B cell (primary cell): ENCODE measurements around the gene ART5. TPM values are rescaled to one million over a fixed set of nuclear protein-coding genes. Genes with fewer than 3 reads are reported as not detected.

Experiments
- ATAC-seq: fragments of 200-7000 bp; cut with Tn5 transposase; one replicate; pipeline ENCODE4 v1.10.0; 2021; ENCODE audit warnings: low read depth, mild to moderate bottlenecking, moderate number of reproducible peaks, moderate library complexity
- CTCF ChIA-PET: fragments of 350-600 bp; sonication (Branson Sonifier 250); formaldehyde crosslinking; loops from one replicate; lab custom pipeline; 2021; ENCODE audit warnings: antibody characterized with exemption, inconsistent platforms; lab: Charles Lee
- POLR2A ChIA-PET: fragments of 350-600 bp; sonication (Branson Sonifier 250); formaldehyde crosslinking; loops from one replicate; lab custom pipeline; 2021; ENCODE audit warnings: antibody characterized with exemption; lab: Charles Lee
- DNase-seq: peaks from one replicate; pipeline ENCODE4 v3.0.0; 2013
- H2AFZ ChIP-seq: 2 replicates; pipeline ENCODE4 v1.6.1; 2012; ENCODE audit warnings: mild to moderate bottlenecking, low read depth, low read length; ENCODE audit not compliant: insufficient read depth, poor library complexity, severe bottlenecking
- H3K27ac ChIP-seq, 2 donors: 1 replicate in 1 of 2; 2 replicates in 1 of 2; pipeline ENCODE4 v1.5.1; 2012 to 2013; ENCODE audit warnings: low read length in 2 of 2, mild to moderate bottlenecking in 2 of 2, moderate library complexity in 1 of 2
- H3K27me3 ChIP-seq, 4 experiments: fragments of 200-600 bp in 1 of 4; sonication (generic) in 1 of 4; replicated peaks in 1 of 4; 1 replicate in 2 of 4; 2 replicates in 2 of 4; pipeline versions ENCODE4 v1.6.1 to v1.7.0; 2013 to 2016; ENCODE audit warnings: low read length in 3 of 4, mild to moderate bottlenecking in 2 of 4, mixed read lengths in 1 of 4, moderate library complexity in 1 of 4; ENCODE audit not compliant: insufficient read depth in 4 of 4, control insufficient read depth in 3 of 4; ENCODE audit errors: control extremely low read depth in 1 of 4
- H3K36me3 ChIP-seq, 2 experiments: replicated peaks in 1 of 2; 1 replicate in 1 of 2; 2 replicates in 1 of 2; pipeline versions ENCODE4 v1.6.1 to v1.7.1; 2013; ENCODE audit warnings: low read length in 1 of 2; ENCODE audit not compliant: insufficient read depth in 2 of 2, control insufficient read depth in 1 of 2; ENCODE audit errors: control extremely low read depth in 1 of 2, extremely low read depth in 1 of 2
- H3K4me1 ChIP-seq, 2 donors: fragments of 200-600 bp in 1 of 2; sonication (generic) in 1 of 2; 1 replicate in 1 of 2; 2 replicates in 1 of 2; pipeline versions ENCODE4 v1.5.1 to v1.6.1; 2013 to 2017; ENCODE audit warnings: low read length in 2 of 2; ENCODE audit not compliant: control insufficient read depth in 2 of 2, insufficient read depth in 2 of 2
- H3K4me2 ChIP-seq: replicated peaks from 2 replicates; pipeline ENCODE3; 2012; ENCODE audit warnings: mild to moderate bottlenecking, low read depth, low read length; ENCODE audit not compliant: poor library complexity, severe bottlenecking
- H3K4me3 ChIP-seq, 5 experiments: fragments of 200-600 bp in 1 of 5; sonication (generic) in 1 of 5; 1 replicate in 3 of 5; 2 replicates in 2 of 5; pipeline versions ENCODE4 v1.5.1 to v1.7.0; 2011 to 2016; ENCODE audit warnings: low read length in 4 of 5, mild to moderate bottlenecking in 4 of 5, low read depth in 2 of 5, control low read depth in 1 of 5, moderate library complexity in 1 of 5; ENCODE audit not compliant: insufficient read depth in 1 of 5; ENCODE audit errors: control extremely low read depth in 1 of 5, extremely low read depth in 1 of 5
- H3K79me2 ChIP-seq: fragments of 200-600 bp; sonication (generic); one replicate; pipeline ENCODE4 v1.6.0; 2016; ENCODE audit warnings: low read length; ENCODE audit not compliant: control insufficient read depth, insufficient read depth
- H3K9ac ChIP-seq: fragments of 200-600 bp; sonication (generic); 2 replicates; pipeline ENCODE4 v1.6.1; 2017; ENCODE audit warnings: mild to moderate bottlenecking, low read length, moderate library complexity
- H3K9me3 ChIP-seq, 3 donors: one replicate each; pipeline versions ENCODE4 v1.6.1 to v1.7.1; 2013; ENCODE audit warnings: low read length in 2 of 3; ENCODE audit not compliant: control insufficient read depth in 2 of 3, insufficient read depth in 1 of 3; ENCODE audit errors: control extremely low read depth in 1 of 3
- H4K20me1 ChIP-seq: 2 replicates; pipeline ENCODE4 v1.6.0; 2012; ENCODE audit warnings: mild to moderate bottlenecking, low read length; ENCODE audit not compliant: insufficient read depth, control insufficient read depth, poor library complexity, severe bottlenecking
- H3K27ac Mint-ChIP-seq: one replicate; pipeline ENCODE4 v1.8.0; 2021; ENCODE audit warnings: mixed read lengths
- H3K27me3 Mint-ChIP-seq: one replicate; pipeline ENCODE4 v1.8.0; 2021; ENCODE audit warnings: mixed read lengths
- H3K4me1 Mint-ChIP-seq: one replicate; pipeline ENCODE4 v1.8.0; 2021; ENCODE audit warnings: mixed read lengths
- H3K4me3 Mint-ChIP-seq: one replicate; pipeline ENCODE4 v1.8.0; 2021; ENCODE audit warnings: mixed read lengths
- H3K9me3 Mint-ChIP-seq: one replicate; pipeline ENCODE4 v1.8.0; 2022; ENCODE audit warnings: mixed read lengths; ENCODE audit not compliant: insufficient read depth
- EZH2 ChIP-seq: IDR thresholded peaks from 2 replicates; pipeline ENCODE4 v1.6.1; 2012; ENCODE audit warnings: borderline replicate concordance, low read depth, mild to moderate bottlenecking, moderate library complexity, low read length; ENCODE audit not compliant: insufficient read depth, poor library complexity, severe bottlenecking
- WGBS: methylation state at CpG from one replicate; pipeline ENCODE4 v1.1.5; 2013; ENCODE audit warnings: missing lambda C conversion rate; ENCODE audit not compliant: insufficient coverage; 5-methylcytosine and 5-hydroxymethylcytosine counted together
- intact Hi-C: fragments of 100-400 bp; cut with micrococcal nuclease; formaldehyde crosslinking; loops from one replicate; pipeline ENCODE4 v1.10.0; 2022
- polyA plus RNA-seq: library from polyadenylated mRNA; depleted of rRNA; stranded (reverse); fragments of >200 nt; gene quantifications from 2 replicates; pipeline ENCODE4 v1.2.3, GENCODE V29; 2012
- total RNA-seq, 2 donors: library from RNA; stranded (reverse); fragments of 120-200 nt in 1 of 2; gene quantifications; 1 replicate in 1 of 2; 2 replicates in 1 of 2; pipeline versions ENCODE4 v1.2.3 to v1.2.4, GENCODE V29; 2013 to 2022
- TF ChIP-seq, protein P1 (sequence below): fragments of 200-600 bp; IDR thresholded peaks from one replicate; pipeline ENCODE4 v1.8.0; 2022; ENCODE audit warnings: antibody characterized with exemption, mild to moderate bottlenecking

The ART5 gene
- total and polyA plus RNA-seq, 2 donors (not counting 1 experiment from before 2014, with no cell fraction given): not detected

DNA sequence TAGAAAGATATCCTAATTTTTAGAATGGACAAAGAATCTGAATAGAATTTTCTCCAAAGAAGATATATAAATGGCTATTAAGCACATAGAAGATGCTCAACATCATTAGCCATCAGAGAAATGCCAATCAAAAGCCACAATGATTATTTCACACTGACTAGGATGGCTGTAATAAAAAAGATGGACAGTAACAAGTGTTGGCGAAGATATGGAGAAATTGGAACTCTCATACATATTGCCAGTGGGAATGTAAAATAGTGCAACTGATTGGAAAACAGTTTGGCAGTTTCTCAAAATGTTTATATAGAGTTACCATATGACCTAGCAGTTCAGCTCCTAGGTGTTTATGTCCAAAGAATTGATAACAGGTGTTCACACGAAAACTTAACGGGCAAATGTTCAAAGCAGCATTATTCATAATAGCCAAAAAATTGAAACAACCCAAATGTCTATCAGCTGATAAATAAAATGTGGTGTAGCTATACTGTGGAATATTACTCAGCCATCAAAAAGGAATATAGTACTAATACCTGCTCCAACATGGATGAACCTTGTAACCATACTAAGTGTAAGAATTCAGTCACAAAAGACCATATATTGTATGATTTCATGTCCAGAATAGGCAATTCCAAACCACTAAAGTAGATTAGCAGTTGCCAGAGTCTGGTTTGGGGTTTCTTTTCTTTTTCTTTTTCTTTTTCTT, 29.7 kb downstream of the ART5 start:
- no peak overlapping the region for H2AFZ ChIP-seq
- H3K27me3 ChIP-seq: no peaks in the 10 kb centered on the region
- ATAC-seq (no peak), DNase-seq (no peak)
- H3K79me2 ChIP-seq: no peaks in the 10 kb centered on the region
- H3K4me2 ChIP-seq: no peak overlapping the region
- peaks cover 13 to 14% of the 10 kb centered on the region in 2 donors for H3K4me1 ChIP-seq
- Mint-ChIP-seq H3K4me3 (no peak overlapping the region), H3K4me1 (peaks cover 13% of the 10 kb centered on the region), H3K9me3 (peaks cover 6% of the 10 kb centered on the region), H3K27ac (no peak overlapping the region), H3K27me3 (peaks cover 3% of the 10 kb centered on the region)
- H3K4me3 ChIP-seq: no peak overlapping the region
- intact Hi-C loops: no loop called here
- ChIA-PET POLR2A (no interaction called here), CTCF (no interaction called here)
- no CpG with 5 or more reads among the region's 3 CpGs for WGBS
- peaks cover 0 to 5% (median 3%) of the 10 kb centered on the region in 3 donors for H3K9me3 ChIP-seq
- no peaks in the 10 kb centered on the region for H4K20me1 ChIP-seq
- no peak for TF ChIP-seq EZH2
- TF ChIP-seq, protein P1, sequence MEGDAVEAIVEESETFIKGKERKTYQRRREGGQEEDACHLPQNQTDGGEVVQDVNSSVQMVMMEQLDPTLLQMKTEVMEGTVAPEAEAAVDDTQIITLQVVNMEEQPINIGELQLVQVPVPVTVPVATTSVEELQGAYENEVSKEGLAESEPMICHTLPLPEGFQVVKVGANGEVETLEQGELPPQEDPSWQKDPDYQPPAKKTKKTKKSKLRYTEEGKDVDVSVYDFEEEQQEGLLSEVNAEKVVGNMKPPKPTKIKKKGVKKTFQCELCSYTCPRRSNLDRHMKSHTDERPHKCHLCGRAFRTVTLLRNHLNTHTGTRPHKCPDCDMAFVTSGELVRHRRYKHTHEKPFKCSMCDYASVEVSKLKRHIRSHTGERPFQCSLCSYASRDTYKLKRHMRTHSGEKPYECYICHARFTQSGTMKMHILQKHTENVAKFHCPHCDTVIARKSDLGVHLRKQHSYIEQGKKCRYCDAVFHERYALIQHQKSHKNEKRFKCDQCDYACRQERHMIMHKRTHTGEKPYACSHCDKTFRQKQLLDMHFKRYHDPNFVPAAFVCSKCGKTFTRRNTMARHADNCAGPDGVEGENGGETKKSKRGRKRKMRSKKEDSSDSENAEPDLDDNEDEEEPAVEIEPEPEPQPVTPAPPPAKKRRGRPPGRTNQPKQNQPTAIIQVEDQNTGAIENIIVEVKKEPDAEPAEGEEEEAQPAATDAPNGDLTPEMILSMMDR: no peak
- no peak overlapping the region for H3K9ac ChIP-seq
- no peaks in the 10 kb centered on the region for H3K36me3 ChIP-seq
- H3K27ac ChIP-seq: no peak overlapping the region

DNA sequence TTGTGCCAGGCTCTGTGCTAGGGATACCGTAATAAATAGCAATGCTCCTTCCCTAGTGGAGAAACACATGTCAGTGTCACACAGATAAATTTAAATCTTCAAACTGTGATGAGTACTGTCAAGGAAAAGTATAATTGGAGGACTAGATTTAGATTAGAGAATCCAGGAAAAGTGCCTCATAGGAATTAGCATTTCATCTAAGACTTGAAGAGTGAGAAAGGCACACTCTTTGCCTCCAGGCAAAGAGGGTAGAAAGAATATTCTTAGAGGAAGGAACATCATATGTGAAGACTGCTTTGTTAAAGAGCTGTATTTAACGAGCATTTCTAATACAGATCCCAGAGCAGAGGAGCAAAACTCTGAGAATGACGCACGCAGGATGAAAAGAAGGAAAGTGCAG, 30.9 kb downstream of the ART5 start:
- Histone ChIP-seq H3K4me3 (no peak overlapping the region), H3K27me3 (no peaks in the 10 kb centered on the region), H3K9me3 (peaks cover 0 to 5% (median 3%) of the 10 kb centered on the region in 3 donors), H3K27ac (no peak overlapping the region), H4K20me1 (no peaks in the 10 kb centered on the region), H3K36me3 (no peaks in the 10 kb centered on the region), H3K9ac (no peak overlapping the region), H2AFZ (no peak overlapping the region), H3K4me1 (peaks cover 13 to 14% of the 10 kb centered on the region in 2 donors), H3K4me2 (no peak overlapping the region), H3K79me2 (no peaks in the 10 kb centered on the region)
- Mint-ChIP-seq H3K4me3 (no peak overlapping the region), H3K27ac (no peak overlapping the region), H3K4me1 (peaks cover 13% of the 10 kb centered on the region), H3K27me3 (peaks cover 3% of the 10 kb centered on the region), H3K9me3 (peaks cover 6% of the 10 kb centered on the region)
- ChIA-PET POLR2A (no interaction called here), CTCF (no interaction called here)
- intact Hi-C loops: no loop called here
- WGBS: 80% methylated on average over 1 of the region's 4 CpGs
- no peak for TF ChIP-seq EZH2
- TF ChIP-seq, protein P1: no peak
- DNase-seq (no peak), ATAC-seq (no peak)
